SK-N-SH treated with all-trans-retinoic acid at 6 μM for 48 hours (cell line): ENCODE measurements around the gene SYNE2.

Experiments
- BACH2 ChIP-seq: fragments of 250-450 bp; sonication (Bioruptor Pico); IDR thresholded peaks from 2 replicates; pipeline ENCODE4 v1.9.0; 2021; ENCODE audit warnings: mild to moderate bottlenecking, borderline replicate concordance
- CSDC2 ChIP-seq: fragments of 250-450 bp; sonication (Bioruptor Pico); IDR thresholded peaks from 2 replicates; pipeline ENCODE4 v1.5.0; 2020; ENCODE audit warnings: mild to moderate bottlenecking, moderate library complexity
- OSR1 ChIP-seq: fragments of 250-450 bp; sonication (Bioruptor Pico); IDR thresholded peaks from 2 replicates; pipeline ENCODE4 v1.8.0; 2022; ENCODE audit warnings: moderate library complexity, mild to moderate bottlenecking, inconsistent platforms
- PATZ1 ChIP-seq: fragments of 250-450 bp; sonication (Bioruptor Pico); IDR thresholded peaks from 2 replicates; pipeline ENCODE4 v1.8.0; 2020; ENCODE audit warnings: mild to moderate bottlenecking, moderate library complexity, borderline replicate concordance
- RARB ChIP-seq: fragments of 250-450 bp; sonication (Bioruptor Pico); IDR thresholded peaks from 2 replicates; pipeline ENCODE4 v1.8.0; 2021; ENCODE audit warnings: mild to moderate bottlenecking, moderate library complexity
- TOX ChIP-seq: fragments of 250-450 bp; sonication (Bioruptor Pico); IDR thresholded peaks from 2 replicates; pipeline ENCODE4 v1.8.0; 2021; ENCODE audit warnings: mild to moderate bottlenecking, moderate library complexity, borderline replicate concordance
- ZC3H10 ChIP-seq: fragments of 250-450 bp; sonication (Bioruptor Pico); IDR thresholded peaks from 2 replicates; pipeline ENCODE4 v1.5.1; 2021; ENCODE audit warnings: mild to moderate bottlenecking, moderate library complexity
- ZNF70 ChIP-seq: fragments of 450-650 bp; formaldehyde crosslinking; IDR thresholded peaks from 2 replicates; pipeline ENCODE4 v1.5.0; 2020; ENCODE audit warnings: mild to moderate bottlenecking, moderate library complexity
- TF ChIP-seq, protein P1 (sequence below): fragments of 250-450 bp; sonication (Bioruptor Pico); IDR thresholded peaks from 2 replicates; pipeline ENCODE4 v1.8.0; 2021; ENCODE audit warnings: low read depth, mild to moderate bottlenecking, moderate library complexity, borderline replicate concordance

- TF ChIP-seq RARB (CRISPR knock-in tag): no peak
- TF ChIP-seq TOX: no peak
- TF ChIP-seq ZC3H10: no peak
- TF ChIP-seq OSR1: no peak
- TF ChIP-seq BACH2 (CRISPR knock-in tag): no peak
- TF ChIP-seq ZNF70 (CRISPR knock-in tag): no peak
- TF ChIP-seq, protein P1, sequence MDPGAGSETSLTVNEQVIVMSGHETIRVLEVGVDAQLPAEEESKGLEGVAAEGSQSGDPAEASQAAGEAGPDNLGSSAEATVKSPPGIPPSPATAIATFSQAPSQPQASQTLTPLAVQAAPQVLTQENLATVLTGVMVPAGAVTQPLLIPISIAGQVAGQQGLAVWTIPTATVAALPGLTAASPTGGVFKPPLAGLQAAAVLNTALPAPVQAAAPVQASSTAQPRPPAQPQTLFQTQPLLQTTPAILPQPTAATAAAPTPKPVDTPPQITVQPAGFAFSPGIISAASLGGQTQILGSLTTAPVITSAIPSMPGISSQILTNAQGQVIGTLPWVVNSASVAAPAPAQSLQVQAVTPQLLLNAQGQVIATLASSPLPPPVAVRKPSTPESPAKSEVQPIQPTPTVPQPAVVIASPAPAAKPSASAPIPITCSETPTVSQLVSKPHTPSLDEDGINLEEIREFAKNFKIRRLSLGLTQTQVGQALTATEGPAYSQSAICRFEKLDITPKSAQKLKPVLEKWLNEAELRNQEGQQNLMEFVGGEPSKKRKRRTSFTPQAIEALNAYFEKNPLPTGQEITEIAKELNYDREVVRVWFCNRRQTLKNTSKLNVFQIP (CRISPR knock-in tag): no peak
- no peak for TF ChIP-seq PATZ1 (CRISPR knock-in tag)
- no peak for TF ChIP-seq CSDC2 (CRISPR knock-in tag)
These were observed 43.5 kb downstream of the SYNE2 start for GRCh38 chr14:63896278-63896720.
